Esophagus muscularis mucosa (tissue), 4 donors: Measurements from ENCODE around the gene SPSB4. TPM values are rescaled to one million over a fixed set of nuclear protein-coding genes. Genes with fewer than 3 reads are reported as not detected.

Experiments
- DNase-seq: peaks from one replicate; pipeline ENCODE4 v3.0.0-alpha.2; 2017; ENCODE audit errors: extremely low spot score
- H3K27ac ChIP-seq, 4 donors: fragments of 200-600 bp; sonication (generic); replicated peaks in 1 of 4; 1 replicate in 3 of 4; 2 replicates in 1 of 4; pipeline ENCODE4 v1.5.1; 2016 to 2019; ENCODE audit warnings: mild to moderate bottlenecking in 1 of 4
- H3K27me3 ChIP-seq, 4 donors: fragments of 200-600 bp; sonication (generic); one replicate each; pipeline versions ENCODE4 v1.5.1 to v1.6.0; 2016 to 2019
- H3K36me3 ChIP-seq, 4 donors: fragments of 200-600 bp; sonication (generic); one replicate each; pipeline ENCODE4 v1.5.1; 2016 to 2019
- H3K4me1 ChIP-seq, 4 donors: fragments of 200-600 bp; sonication (generic); one replicate each; pipeline ENCODE4 v1.5.1; 2016 to 2019
- H3K4me3 ChIP-seq, 4 donors: fragments of 200-600 bp; sonication (generic); 1 replicate in 2 of 4; 2 replicates in 2 of 4; pipeline ENCODE4 v1.5.1; 2016 to 2019; ENCODE audit warnings: mild to moderate bottlenecking in 4 of 4, moderate library complexity in 1 of 4
- H3K9me3 ChIP-seq, 4 donors: fragments of 200-600 bp; sonication (generic); 1 replicate in 3 of 4; 2 replicates in 1 of 4; pipeline ENCODE4 v1.5.1; 2016 to 2019
- EP300 ChIP-seq: sonication (generic); formaldehyde crosslinking; IDR thresholded peaks from one replicate; pipeline ENCODE4 v1.6.1; 2017; ENCODE audit warnings: antibody characterized with exemption
- POLR2A ChIP-seq: fragments of 450-650 bp; IDR thresholded peaks from one replicate; pipeline ENCODE4 v1.6.1; 2017; ENCODE audit warnings: antibody characterized with exemption, moderate library complexity, mild to moderate bottlenecking, low read depth
- POLR2AphosphoS5 ChIP-seq, 2 donors: sonication (generic); formaldehyde crosslinking; IDR thresholded peaks; one replicate each; pipeline ENCODE4 v1.6.1; 2017; ENCODE audit warnings: antibody characterized with exemption in 2 of 2
- WGBS: methylation state at CpG from one replicate; pipeline ENCODE4 v1.1.5; 2018; 5-methylcytosine and 5-hydroxymethylcytosine counted together
- intact Hi-C: fragments of 100-400 bp; cut with DNase I; formaldehyde crosslinking; loops from one replicate; pipeline ENCODE4 v1.15.1; 2023
- total RNA-seq, 4 donors: library from RNA; depleted of rRNA; stranded (reverse); fragments of >200 nt; gene quantifications; one replicate each; pipeline versions ENCODE4 v1.1.0 to v1.2.1, GENCODE V29; 2016
- TF ChIP-seq, protein P1 (sequence below), 3 experiments: fragments of 200-600 bp in 2 of 3; fragments of 450-650 bp in 1 of 3; sonication (generic) in 2 of 3; IDR thresholded peaks; one replicate each; pipeline ENCODE4 v1.5.1; 2017 to 2019; ENCODE audit warnings: antibody characterized with exemption in 3 of 3, mild to moderate bottlenecking in 2 of 3, moderate library complexity in 1 of 3

Gene SPSB4
- total RNA-seq, 4 donors from 2014 or later: 0.50 to 5.4 (median 1.8) TPM

DNA sequence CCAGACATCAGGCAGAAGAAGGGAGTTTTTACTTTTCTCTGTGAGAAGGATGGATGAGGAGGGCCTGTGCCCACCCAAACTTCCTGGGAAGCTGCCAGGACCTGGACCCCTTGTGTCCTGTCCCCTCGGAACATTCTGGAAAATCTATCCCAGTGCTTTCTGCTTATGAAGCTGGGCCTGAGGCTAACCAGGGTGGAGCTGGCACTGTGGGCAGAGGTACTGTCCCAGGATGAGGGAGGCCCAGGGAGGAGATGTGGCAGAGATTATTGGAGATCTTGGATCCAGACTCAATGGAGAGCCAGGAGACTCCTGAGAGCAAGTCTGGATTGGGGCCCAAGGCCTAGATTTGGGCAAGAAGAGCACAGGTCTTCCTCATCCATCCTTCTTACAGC, 44.4 kb downstream of the SPSB4 start:
- intact Hi-C loops: no loop called here
- WGBS: 0% methylated on average over 1 of the region's 1 CpG
- Histone ChIP-seq H3K27ac (peak overlapping the region; percentile 68 to 77 (median 69)), H3K4me1 (peaks cover 30 to 56% (median 47%) of the 10 kb centered on the region in 4 donors), H3K36me3 (no peaks in the 10 kb centered on the region), H3K9me3 (no peaks in the 10 kb centered on the region), H3K4me3 (peak overlapping the region in 2 of 4 donors; percentile 42 to 51), H3K27me3 (no peaks in the 10 kb centered on the region)
- TF ChIP-seq, protein P1, sequence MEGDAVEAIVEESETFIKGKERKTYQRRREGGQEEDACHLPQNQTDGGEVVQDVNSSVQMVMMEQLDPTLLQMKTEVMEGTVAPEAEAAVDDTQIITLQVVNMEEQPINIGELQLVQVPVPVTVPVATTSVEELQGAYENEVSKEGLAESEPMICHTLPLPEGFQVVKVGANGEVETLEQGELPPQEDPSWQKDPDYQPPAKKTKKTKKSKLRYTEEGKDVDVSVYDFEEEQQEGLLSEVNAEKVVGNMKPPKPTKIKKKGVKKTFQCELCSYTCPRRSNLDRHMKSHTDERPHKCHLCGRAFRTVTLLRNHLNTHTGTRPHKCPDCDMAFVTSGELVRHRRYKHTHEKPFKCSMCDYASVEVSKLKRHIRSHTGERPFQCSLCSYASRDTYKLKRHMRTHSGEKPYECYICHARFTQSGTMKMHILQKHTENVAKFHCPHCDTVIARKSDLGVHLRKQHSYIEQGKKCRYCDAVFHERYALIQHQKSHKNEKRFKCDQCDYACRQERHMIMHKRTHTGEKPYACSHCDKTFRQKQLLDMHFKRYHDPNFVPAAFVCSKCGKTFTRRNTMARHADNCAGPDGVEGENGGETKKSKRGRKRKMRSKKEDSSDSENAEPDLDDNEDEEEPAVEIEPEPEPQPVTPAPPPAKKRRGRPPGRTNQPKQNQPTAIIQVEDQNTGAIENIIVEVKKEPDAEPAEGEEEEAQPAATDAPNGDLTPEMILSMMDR (IDR thresholded peaks at IDR 0.05): no peak
- TF ChIP-seq POLR2AphosphoS5 (IDR thresholded peaks at IDR 0.05): no peak
- DNase-seq: no peak

DNA sequence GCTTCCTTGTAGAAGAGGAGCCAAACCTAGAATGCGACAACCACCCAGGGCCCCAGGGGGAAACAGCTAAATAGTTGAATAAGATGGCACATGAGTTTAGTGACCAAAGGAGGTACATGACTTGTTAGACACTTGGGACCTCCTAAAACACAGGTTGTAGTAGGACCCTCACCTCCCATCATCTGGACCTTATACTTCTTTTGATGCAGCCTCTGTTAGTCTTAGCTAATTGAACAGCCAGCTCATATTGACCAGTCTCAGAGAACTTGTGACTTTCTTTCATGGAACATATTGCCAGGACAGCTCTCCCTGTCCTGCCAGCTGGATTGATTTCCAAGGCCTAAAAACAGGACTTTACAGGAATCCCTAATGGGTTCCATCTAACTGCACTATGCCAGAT, 45.0 kb downstream of the SPSB4 start:
- no peaks in the 10 kb centered on the region for H3K9me3 ChIP-seq
- H3K27ac ChIP-seq: peak overlapping the region; percentile 68 to 77 (median 69)
- H3K4me3 ChIP-seq: no peak overlapping the region
- peaks cover 30 to 56% (median 46%) of the 10 kb centered on the region in 4 donors for H3K4me1 ChIP-seq
- 95% methylated on average over 1 of the region's 1 CpG for WGBS
- no peak for DNase-seq
- TF ChIP-seq POLR2A (no peak), EP300 (no peak), POLR2AphosphoS5 (IDR thresholded peaks at IDR 0.05) (no peak)
- TF ChIP-seq, protein P1 (IDR thresholded peaks at IDR 0.05): no peak
- intact Hi-C loops: no loop called here
- H3K36me3 ChIP-seq: no peaks in the 10 kb centered on the region
- H3K27me3 ChIP-seq: no peaks in the 10 kb centered on the region

DNA sequence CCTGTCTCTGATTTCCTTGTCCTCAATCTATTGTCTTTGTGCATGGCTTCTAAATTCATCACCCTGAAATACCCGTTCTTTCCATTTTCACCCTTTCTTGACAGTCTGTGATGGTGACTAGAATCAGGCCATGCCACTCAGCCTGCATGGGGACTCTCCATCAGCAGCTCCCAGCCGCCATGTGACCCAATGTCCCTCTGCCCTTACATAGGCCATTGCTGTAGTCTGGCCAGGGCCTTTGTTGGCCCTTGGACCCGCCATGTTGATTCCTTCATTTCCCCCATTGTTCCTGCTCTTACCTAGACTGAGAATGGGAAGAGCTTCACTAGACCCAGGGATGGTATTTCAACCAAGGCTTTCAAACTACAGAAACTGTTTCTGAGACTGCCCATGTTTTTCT, 45.8 kb downstream of the SPSB4 start:
- Histone ChIP-seq H3K4me3 (no peak overlapping the region), H3K36me3 (no peaks in the 10 kb centered on the region), H3K4me1 (peaks cover 30 to 48% (median 43%) of the 10 kb centered on the region in 4 donors), H3K9me3 (no peaks in the 10 kb centered on the region), H3K27ac (no peak overlapping the region), H3K27me3 (no peaks in the 10 kb centered on the region)
- intact Hi-C loops: no loop called here
- TF ChIP-seq POLR2A (no peak), POLR2AphosphoS5 (IDR thresholded peaks at IDR 0.05) (no peak), EP300 (no peak)
- TF ChIP-seq, protein P1 (IDR thresholded peaks at IDR 0.05): no peak
- 89% methylated on average over 3 of the region's 3 CpGs for WGBS
- DNase-seq: no peak

DNA sequence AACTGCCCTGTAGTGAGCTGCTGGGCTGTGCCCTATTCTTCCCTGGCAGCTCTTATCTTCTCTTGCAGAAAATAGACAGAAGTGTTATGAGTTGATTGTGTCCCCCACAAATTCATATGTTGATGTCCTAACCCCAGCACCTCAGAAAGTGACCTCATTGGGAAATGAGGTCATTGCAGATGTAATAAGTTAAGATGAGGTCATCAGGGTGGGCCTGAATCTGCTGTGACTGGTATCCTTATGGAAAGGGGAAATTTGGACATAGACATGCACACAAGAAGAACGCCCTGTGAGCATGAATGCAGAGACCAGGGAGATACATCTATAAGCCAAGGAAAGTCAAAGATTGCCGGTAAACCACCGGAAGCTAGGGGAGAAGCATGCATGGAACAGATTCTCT, 49.0 kb downstream of the SPSB4 start:
- Histone ChIP-seq H3K4me1 (peaks cover 12 to 29% (median 19%) of the 10 kb centered on the region in 4 donors), H3K27me3 (no peaks in the 10 kb centered on the region), H3K36me3 (no peaks in the 10 kb centered on the region), H3K4me3 (no peak overlapping the region), H3K27ac (no peak overlapping the region), H3K9me3 (no peaks in the 10 kb centered on the region)
- intact Hi-C loops: loop anchor here (5.0 kb wide), 1 partner anchor 357 kb away; no protein-coding TSS in a partner anchor
- WGBS: 97% methylated on average over 3 of the region's 3 CpGs
- TF ChIP-seq EP300 (no peak), POLR2AphosphoS5 (IDR thresholded peaks at IDR 0.05) (no peak), POLR2A (no peak)
- TF ChIP-seq, protein P1 (IDR thresholded peaks at IDR 0.05): no peak
- no peak for DNase-seq
